Spleen (tissue), 11 donors: ENCODE data around the gene GBX2. TPM values are rescaled to one million over a fixed set of nuclear protein-coding genes. Genes with fewer than 3 reads are reported as not detected.

Experiments
- DNase-seq: peaks from one replicate; pipeline ENCODE4 v3.0.0-alpha.2; 2020
- H3K27ac ChIP-seq, 8 donors: fragments of 200-600 bp; sonication (generic) in 7 of 8; 1 replicate in 4 of 8; 2 replicates in 4 of 8; pipeline versions ENCODE4 v1.5.0 to v1.8.0; 2016 to 2021; ENCODE audit warnings: inconsistent platforms in 4 of 8, mild to moderate bottlenecking in 4 of 8, moderate library complexity in 1 of 8
- H3K27me3 ChIP-seq, 7 donors: fragments of 200-600 bp; sonication (generic) in 6 of 7; replicated peaks in 1 of 7; 1 replicate in 4 of 7; 2 replicates in 3 of 7; pipeline versions ENCODE4 v1.5.0 to v1.8.0; 2016 to 2021; ENCODE audit warnings: inconsistent platforms in 3 of 7, mild to moderate bottlenecking in 1 of 7
- H3K36me3 ChIP-seq, 6 donors: fragments of 200-600 bp; sonication (generic) in 5 of 6; 1 replicate in 4 of 6; 2 replicates in 2 of 6; pipeline versions ENCODE4 v1.5.0 to v1.8.0; 2016 to 2021; ENCODE audit warnings: inconsistent platforms in 2 of 6
- H3K4me1 ChIP-seq, 6 donors: fragments of 200-600 bp; sonication (generic) in 5 of 6; 1 replicate in 3 of 6; 2 replicates in 3 of 6; pipeline versions ENCODE4 v1.5.0 to v1.8.0; 2016 to 2021; ENCODE audit warnings: inconsistent platforms in 3 of 6
- H3K4me3 ChIP-seq, 8 donors: fragments of 200-600 bp; sonication (generic) in 7 of 8; 1 replicate in 4 of 8; 2 replicates in 4 of 8; pipeline versions ENCODE4 v1.5.0 to v1.8.0; 2016 to 2021; ENCODE audit warnings: inconsistent platforms in 4 of 8, mild to moderate bottlenecking in 4 of 8, moderate library complexity in 2 of 8
- H3K9me3 ChIP-seq, 8 donors: fragments of 200-600 bp; sonication (generic) in 7 of 8; 1 replicate in 4 of 8; 2 replicates in 4 of 8; pipeline versions ENCODE4 v1.5.0 to v1.8.0; 2016 to 2021; ENCODE audit warnings: inconsistent platforms in 4 of 8
- CTCF ChIP-seq, 11 experiments: fragments of 200-600 bp in 7 of 11; fragments of 450-650 bp in 4 of 11; sonication (generic) in 4 of 11; IDR thresholded peaks in 8 of 11; conservative IDR thresholded peaks in 3 of 11; 1 replicate in 7 of 11; 2 replicates in 4 of 11; pipeline versions ENCODE4 v1.4.0 to v1.8.0; 2016 to 2021; ENCODE audit warnings: antibody characterized with exemption in 11 of 11, inconsistent platforms in 4 of 11, mild to moderate bottlenecking in 1 of 11
- POLR2A ChIP-seq, 3 donors: fragments of 450-650 bp; IDR thresholded peaks; one replicate each; pipeline ENCODE4 v1.5.1; 2017; ENCODE audit warnings: antibody characterized with exemption in 3 of 3, mild to moderate bottlenecking in 1 of 3
- POLR2AphosphoS5 ChIP-seq, 3 donors: sonication (generic); formaldehyde crosslinking; IDR thresholded peaks; one replicate each; pipeline ENCODE4 v1.5.1; 2017; ENCODE audit warnings: antibody characterized with exemption in 3 of 3
- WGBS, 5 donors: extraction: QIAGEN DNeasy Blood & Tissue Kit in 3 of 5; methylation state at CpG; one replicate each; pipeline versions ENCODE4 v1.1.5 to v1.1.7; 2013 to 2018; 5-methylcytosine and 5-hydroxymethylcytosine counted together
- intact Hi-C: fragments of 100-400 bp; cut with DNase I; formaldehyde crosslinking; loops from one replicate; pipeline ENCODE4 v1.15.0; 2023; ENCODE audit warnings: low total_unique reads
- polyA plus RNA-seq, 3 donors: library from polyadenylated mRNA; stranded (reverse); fragments of 200-250 nt; gene quantifications; one replicate each; pipeline ENCODE4 v1.2.1, GENCODE V29; 2013
- total RNA-seq, 7 donors: library from RNA; depleted of rRNA in 3 of 7; stranded (reverse); fragments of >200 nt in 3 of 7; fragmentation: NEBNext Ultra II Directional in 4 of 7; extraction: Animal tissue kit (Norgen Biotek cat#: 25700) in 4 of 7; gene quantifications; one replicate each; pipeline versions ENCODE4 v1.1.0 to v1.2.1, GENCODE V29; 2016 to 2021
- donor health status: healthy with polysubstance abuse.
- donor health status: DM: no; HTN: no; CAD: no; lungs with moderate emphysema.
- donor health status: DM: no; HTN: no; CAD: no.
- donor health status: Bipolar disorder and iron deficiency.
- donor health status: healthy.
- donor health status: DM: no; HTN: no; CAD: no.
- donor health status: DM: yes; HTN: yes; CAD: no.

GBX2 gene
- total and polyA plus RNA-seq, 10 donors: 0.69 TPM; not detected in 9

- Histone ChIP-seq H3K4me3 (no peak overlapping the region), H3K9me3 (no peaks in the 10 kb centered on the region), H3K27me3 (peaks cover 0 to 82% (median 7%) of the 10 kb centered on the region in 7 donors), H3K27ac (no peak overlapping the region), H3K4me1 (no peaks in the 10 kb centered on the region), H3K36me3 (no peaks in the 10 kb centered on the region)
- intact Hi-C loops: no loop called here
- WGBS, 5 donors: 86 to 96% (median 89%) methylated on average over 12 of the region's 12 CpGs
- no peak for TF ChIP-seq POLR2A (IDR thresholded peaks at IDR 0.05)
- no peak for TF ChIP-seq POLR2AphosphoS5 (IDR thresholded peaks at IDR 0.05)
- TF ChIP-seq CTCF (IDR thresholded peaks at IDR 0.05 in 8 of 11, conservative IDR thresholded peaks at IDR 0.05 in 3 of 11): no peak
- no peak for DNase-seq
These were observed 47.7 kb upstream of the GBX2 start for GRCh38 chr2:236215761-236216333.

- H3K36me3 ChIP-seq: no peaks in the 10 kb centered on the region
- TF ChIP-seq CTCF (IDR thresholded peaks at IDR 0.05 in 8 of 11, conservative IDR thresholded peaks at IDR 0.05 in 3 of 11) (no peak), POLR2AphosphoS5 (IDR thresholded peaks at IDR 0.05) (no peak), POLR2A (IDR thresholded peaks at IDR 0.05) (no peak)
- WGBS, 5 donors: 63 to 85% (median 78%) methylated on average over 4 to 6 of the region's 6 CpGs
- DNase-seq: no peak
- peaks cover 0 to 85% (median 7%) of the 10 kb centered on the region in 7 donors for H3K27me3 ChIP-seq
- no peak overlapping the region for H3K27ac ChIP-seq
- intact Hi-C loops: no loop called here
- H3K9me3 ChIP-seq: no peaks in the 10 kb centered on the region
- no peaks in the 10 kb centered on the region for H3K4me1 ChIP-seq
- H3K4me3 ChIP-seq: no peak overlapping the region
These were observed 47.0 kb upstream of the GBX2 start for GRCh38 chr2:236215196-236215595.

- H3K4me3 ChIP-seq: no peak overlapping the region
- peaks cover 0 to 90% (median 7%) of the 10 kb centered on the region in 7 donors for H3K27me3 ChIP-seq
- no peak for TF ChIP-seq CTCF (IDR thresholded peaks at IDR 0.05 in 8 of 11, conservative IDR thresholded peaks at IDR 0.05 in 3 of 11)
- no peak for TF ChIP-seq POLR2AphosphoS5 (IDR thresholded peaks at IDR 0.05)
- no peak for TF ChIP-seq POLR2A (IDR thresholded peaks at IDR 0.05)
- intact Hi-C loops: no loop called here
- no peaks in the 10 kb centered on the region for H3K4me1 ChIP-seq
- no peak for DNase-seq
- WGBS, 5 donors: 38 to 70% (median 52%) methylated on average over 33 to 92 of the region's 92 CpGs
- no peaks in the 10 kb centered on the region for H3K36me3 ChIP-seq
- H3K9me3 ChIP-seq: no peaks in the 10 kb centered on the region
- H3K27ac ChIP-seq: no peak overlapping the region
These were observed 46.3 kb upstream of the GBX2 start for GRCh38 chr2:236214376-236214995.

GRCh38 chr2:236211296-236211695 lies 43.1 kb upstream of the GBX2 start:
- no peak for TF ChIP-seq POLR2AphosphoS5 (IDR thresholded peaks at IDR 0.05)
- no peak for TF ChIP-seq POLR2A (IDR thresholded peaks at IDR 0.05)
- 82 to 93% (median 89%) methylated on average over 16 to 25 of the region's 25 CpGs for WGBS, 5 donors
- intact Hi-C loops: no loop called here
- no peak for DNase-seq
- peaks cover 0 to 16% (median 5%) of the 10 kb centered on the region in 8 donors for H3K9me3 ChIP-seq
- H3K4me3 ChIP-seq: no peak overlapping the region
- no peaks in the 10 kb centered on the region for H3K4me1 ChIP-seq
- H3K27ac ChIP-seq: no peak overlapping the region
- H3K27me3 ChIP-seq: peaks cover 0 to 70% (median 7%) of the 10 kb centered on the region in 7 donors
- no peaks in the 10 kb centered on the region for H3K36me3 ChIP-seq
